Measurements from ENCODE around the gene PSTPIP1.

Gene PSTPIP1

GRCh38 chr15:77019521-77020331 is 24.8 kb downstream of the PSTPIP1 start:
- TF ChIP-seq, protein P1, sequence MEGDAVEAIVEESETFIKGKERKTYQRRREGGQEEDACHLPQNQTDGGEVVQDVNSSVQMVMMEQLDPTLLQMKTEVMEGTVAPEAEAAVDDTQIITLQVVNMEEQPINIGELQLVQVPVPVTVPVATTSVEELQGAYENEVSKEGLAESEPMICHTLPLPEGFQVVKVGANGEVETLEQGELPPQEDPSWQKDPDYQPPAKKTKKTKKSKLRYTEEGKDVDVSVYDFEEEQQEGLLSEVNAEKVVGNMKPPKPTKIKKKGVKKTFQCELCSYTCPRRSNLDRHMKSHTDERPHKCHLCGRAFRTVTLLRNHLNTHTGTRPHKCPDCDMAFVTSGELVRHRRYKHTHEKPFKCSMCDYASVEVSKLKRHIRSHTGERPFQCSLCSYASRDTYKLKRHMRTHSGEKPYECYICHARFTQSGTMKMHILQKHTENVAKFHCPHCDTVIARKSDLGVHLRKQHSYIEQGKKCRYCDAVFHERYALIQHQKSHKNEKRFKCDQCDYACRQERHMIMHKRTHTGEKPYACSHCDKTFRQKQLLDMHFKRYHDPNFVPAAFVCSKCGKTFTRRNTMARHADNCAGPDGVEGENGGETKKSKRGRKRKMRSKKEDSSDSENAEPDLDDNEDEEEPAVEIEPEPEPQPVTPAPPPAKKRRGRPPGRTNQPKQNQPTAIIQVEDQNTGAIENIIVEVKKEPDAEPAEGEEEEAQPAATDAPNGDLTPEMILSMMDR (conservative IDR thresholded peaks at IDR 0.05; ENCODE audit: low read depth, low read length), result no peak
- DNase-seq (ENCODE audit: low read depth), result peak; percentile 69
- no peak overlapping the region for H3K4me3 ChIP-seq (ENCODE audit: low read length)

GRCh38 chr15:77020348-77021087 is 25.6 kb downstream of the PSTPIP1 start:
- TF ChIP-seq, protein P1 (conservative IDR thresholded peaks at IDR 0.05; ENCODE audit: low read depth, low read length), result no peak
- no peak overlapping the region for H3K4me3 ChIP-seq (ENCODE audit: low read length)
- DNase-seq (ENCODE audit: low read depth), result no peak

GRCh38 chr15:77021088-77021481 is 26.2 kb downstream of the PSTPIP1 start:
- H3K4me3 ChIP-seq (ENCODE audit: low read length), result no peak overlapping the region
- DNase-seq (ENCODE audit: low read depth), result no peak
- TF ChIP-seq, protein P1 (conservative IDR thresholded peaks at IDR 0.05; ENCODE audit: low read depth, low read length), result no peak

DNA sequence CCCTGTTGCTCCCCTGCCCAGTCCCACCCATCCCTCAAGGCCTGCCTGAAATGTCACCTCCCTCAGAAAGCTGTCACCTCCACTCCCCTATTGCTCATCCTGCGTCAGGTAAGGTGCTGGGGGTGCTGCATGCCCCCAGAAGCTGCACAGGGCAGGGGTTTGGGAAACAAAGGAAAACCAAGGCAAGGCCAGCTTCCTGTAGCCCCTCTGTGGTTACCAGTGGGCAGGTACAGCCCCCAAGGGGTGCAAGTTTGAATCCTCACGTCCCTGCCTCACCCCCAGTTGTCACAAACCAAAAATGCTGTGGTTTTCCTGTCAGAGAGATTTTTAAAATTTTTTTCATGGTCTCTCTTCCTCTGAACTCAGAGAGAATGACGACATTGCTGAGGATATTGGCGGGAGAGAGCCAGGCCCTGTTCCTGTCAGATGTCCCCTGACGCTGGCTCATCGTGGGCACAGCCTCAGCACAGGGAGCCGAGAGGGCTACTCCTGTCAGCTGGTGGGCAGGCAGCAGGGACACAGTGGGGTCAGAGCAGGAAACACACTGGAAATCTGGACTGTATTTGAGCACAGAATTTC is 27.0 kb downstream of the PSTPIP1 start:
- DNase-seq (ENCODE audit: low read depth), result no peak
- no peak overlapping the region for H3K4me3 ChIP-seq (ENCODE audit: low read length)
- TF ChIP-seq, protein P1 (conservative IDR thresholded peaks at IDR 0.05; ENCODE audit: low read depth, low read length), result no peak

DNA sequence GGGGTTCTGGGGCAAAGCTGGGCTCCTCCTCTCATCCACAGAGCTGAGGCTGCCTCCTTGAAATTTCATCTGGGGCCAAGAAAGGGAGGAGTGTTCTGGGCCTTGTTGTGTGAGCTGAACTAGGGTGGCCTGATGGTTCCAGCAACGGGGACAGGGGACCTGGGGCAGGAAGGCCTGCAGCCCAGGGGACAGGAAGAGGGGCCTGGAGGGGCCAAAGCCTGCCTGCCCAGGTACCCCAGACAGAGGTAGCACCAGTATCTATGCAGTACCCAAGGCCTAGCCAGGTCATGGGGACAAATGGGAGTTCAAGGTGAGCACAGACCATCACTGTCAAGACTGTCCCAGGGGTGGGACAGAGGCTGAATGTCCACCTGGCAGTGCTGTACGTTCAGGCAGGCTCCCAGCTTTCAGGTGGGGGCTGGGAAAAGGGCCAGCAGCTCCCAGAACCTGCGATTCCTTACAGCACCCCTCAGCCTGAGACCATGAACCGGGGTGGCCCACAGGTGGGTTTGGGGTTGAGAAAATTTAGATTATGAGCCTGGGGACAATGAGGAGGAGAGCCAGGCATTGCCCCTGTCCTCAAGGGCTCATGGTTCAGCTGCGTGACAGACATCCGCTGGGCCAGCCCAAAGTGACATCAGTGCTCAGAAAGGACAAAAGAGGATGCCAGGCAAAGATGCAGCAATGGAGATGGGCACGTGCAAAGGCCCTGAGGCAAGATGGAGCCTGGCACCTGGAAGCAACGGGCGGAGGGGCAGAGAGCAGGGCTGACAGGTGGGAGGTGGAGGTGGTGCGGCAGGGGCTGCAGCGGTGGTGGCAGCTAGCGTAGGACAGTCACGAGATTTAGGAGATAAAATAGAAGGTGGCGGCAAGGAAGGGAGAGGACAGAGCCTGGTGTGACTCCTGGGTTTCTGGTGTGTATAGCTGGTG is 28.0 kb downstream of the PSTPIP1 start:
- DNase-seq (ENCODE audit: low read depth), result no peak
- TF ChIP-seq, protein P1 (conservative IDR thresholded peaks at IDR 0.05; ENCODE audit: low read depth, low read length), result no peak
- H3K4me3 ChIP-seq (ENCODE audit: low read length), result no peak overlapping the region

- DNase-seq (ENCODE audit: low read depth), result no peak
- H3K4me3 ChIP-seq (ENCODE audit: low read length), result no peak overlapping the region
- TF ChIP-seq, protein P1 (conservative IDR thresholded peaks at IDR 0.05; ENCODE audit: low read depth, low read length), result no peak
These were observed 28.8 kb downstream of the PSTPIP1 start for GRCh38 chr15:77023576-77024272.
